Measurements from ENCODE around the gene RSU1.

Gene RSU1

DNA sequence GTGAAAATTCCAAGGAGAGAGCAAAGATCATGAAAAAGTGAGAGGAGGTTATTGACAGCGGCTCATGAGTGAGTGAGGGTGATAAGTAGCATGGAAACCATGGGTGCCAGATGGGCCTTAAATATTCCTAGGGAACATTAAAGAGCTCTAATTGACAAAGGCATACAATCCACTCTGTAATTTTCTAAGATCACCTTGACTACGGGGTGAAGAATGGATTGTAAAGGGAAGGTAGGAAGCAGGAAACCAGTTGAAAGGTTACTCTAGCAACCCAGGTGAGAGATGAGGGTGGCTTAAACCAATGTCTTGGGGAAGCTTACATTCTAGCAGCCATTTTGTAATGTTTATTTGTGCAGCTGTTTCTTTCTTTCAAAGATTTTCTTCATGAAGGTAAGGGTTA lies 75.7 kb downstream of the RSU1 start:
- DNase-seq (ENCODE audit: low read depth): no peak

DNA sequence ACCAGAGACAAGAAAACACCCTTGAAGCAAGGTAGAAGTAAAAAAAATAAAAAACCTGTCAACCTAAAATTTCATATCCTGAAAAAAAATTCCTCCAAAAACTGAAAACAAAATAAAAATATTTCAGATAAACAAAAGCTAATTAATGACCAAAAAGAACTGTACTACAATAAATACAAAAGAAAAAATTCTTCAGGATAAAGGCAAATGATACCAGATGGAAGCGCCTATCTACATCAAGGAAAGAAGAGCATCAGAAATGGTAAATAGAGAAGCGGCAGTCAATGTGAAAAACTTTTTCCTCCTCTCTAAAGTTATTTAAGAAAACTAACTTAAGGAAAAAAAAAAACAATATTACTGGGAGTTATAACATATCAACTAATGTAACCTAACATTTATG lies 79.8 kb downstream of the RSU1 start:
- no peak for DNase-seq (ENCODE audit: low read depth)

DNA sequence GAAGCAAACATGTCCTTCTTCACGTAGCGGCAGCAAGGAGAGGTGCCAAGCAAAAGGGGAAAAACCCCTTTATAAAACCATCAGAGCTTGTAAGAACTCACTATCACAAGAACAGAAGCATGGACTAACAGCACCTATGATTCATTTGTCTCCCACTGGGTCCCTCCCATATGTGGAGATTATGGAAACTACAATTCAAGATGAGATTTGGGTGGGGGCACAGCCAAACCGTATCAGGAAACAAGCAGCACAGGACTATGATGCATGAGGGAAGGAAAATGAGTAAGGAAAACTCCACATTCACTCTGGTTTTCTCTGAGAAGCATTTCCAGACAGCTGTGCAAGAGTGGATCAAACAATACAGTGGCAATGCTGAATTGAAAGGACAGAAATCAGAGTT lies 81.6 kb downstream of the RSU1 start:
- DNase-seq (ENCODE audit: low read depth): peak; percentile 82

DNA sequence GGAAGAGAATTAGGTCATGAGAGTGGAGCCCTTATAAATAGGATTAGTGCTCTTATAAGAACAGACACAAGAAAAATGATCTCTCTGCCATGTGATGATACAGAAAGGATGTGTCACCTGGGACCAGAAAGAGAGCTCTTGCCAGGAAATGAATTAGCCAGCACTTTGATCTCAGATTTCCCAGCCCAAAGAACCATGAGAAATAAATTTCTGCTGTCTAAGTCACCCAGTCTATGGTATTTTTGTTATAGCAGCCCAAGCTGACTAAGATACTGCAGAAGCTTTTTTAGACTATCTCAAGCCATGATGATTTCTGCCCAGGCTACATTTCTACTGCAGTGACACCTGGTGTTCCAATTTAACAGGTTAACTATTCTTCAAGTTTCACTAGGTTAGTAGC lies 84.8 kb downstream of the RSU1 start:
- DNase-seq (ENCODE audit: low read depth): no peak

DNA sequence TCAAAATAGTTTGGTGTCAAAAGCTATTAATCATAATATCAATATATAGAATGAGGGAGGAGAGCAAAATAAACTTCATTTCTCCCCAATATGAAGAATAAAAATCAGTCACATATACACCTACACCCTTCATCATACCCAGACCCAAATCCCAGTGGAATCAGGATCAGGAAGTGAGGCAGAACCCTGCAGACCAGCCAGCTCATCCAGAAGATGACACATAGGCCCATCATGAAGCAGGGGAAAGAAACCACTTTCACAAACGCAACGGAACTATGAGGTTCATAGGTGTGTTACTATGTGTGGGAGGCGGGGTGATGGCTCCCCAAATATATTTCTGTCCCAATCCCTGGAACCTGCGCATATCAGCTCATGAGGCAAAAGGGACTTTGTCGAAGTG lies 89.0 kb downstream of the RSU1 start:
- DNase-seq (ENCODE audit: low read depth): no peak

DNA sequence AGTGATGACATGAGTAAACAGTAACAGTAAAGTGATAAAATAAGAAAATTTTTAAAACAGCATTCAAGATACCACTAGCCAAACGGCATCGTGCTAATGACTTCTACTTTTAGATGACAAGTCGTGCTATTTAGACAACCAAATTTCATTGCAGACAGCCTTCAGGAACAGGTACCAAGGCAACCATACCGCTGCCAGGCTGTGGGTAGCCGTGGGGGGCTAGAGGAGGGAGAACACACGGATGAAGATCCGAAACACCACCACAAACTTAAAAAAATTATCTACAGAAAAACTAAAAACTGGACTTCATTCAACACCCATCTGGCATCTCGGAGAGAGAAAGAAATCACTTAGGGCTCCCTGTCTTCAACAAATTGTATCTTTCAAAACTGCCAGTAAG lies 89.6 kb downstream of the RSU1 start:
- DNase-seq (ENCODE audit: low read depth): no peak

DNA sequence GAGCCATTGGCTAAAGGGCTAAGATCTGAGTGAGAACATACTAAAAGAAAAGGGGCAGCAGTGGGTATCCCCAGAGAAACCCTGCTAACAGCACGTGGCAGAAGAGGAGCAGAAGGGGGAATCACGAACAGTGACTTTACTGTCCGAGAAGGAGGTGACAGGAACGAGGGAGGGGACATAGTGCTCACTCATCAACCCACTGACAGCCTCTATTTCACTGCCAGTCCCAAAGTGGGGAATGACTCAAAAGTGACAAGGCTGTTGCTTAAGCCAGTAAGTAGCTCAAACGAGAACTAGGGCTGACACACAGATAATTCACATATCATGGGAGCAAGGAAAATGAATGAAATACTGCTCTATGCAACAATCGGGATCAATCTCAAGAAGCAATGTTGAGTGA lies 92.7 kb downstream of the RSU1 start:
- no peak for DNase-seq (ENCODE audit: low read depth)

DNA sequence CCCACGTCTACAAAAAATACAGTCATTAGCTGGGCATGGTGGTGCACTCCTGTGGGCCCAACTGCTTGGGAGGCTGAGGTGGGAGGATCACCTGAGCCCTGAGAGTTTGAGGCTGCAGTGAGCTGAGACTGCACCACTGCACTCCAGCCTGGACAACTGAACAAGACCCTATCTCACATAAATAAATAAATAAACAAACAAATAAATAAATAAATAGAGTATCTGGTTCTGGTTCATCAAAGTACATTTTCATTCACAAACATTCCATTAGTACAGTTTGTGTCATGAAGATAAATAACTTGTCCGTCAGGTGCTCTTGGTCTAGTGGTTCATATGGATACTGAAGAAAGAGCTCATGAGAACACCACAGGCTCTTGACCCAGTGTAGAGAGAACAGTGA lies 96.4 kb downstream of the RSU1 start:
- DNase-seq (ENCODE audit: low read depth): no peak

DNA sequence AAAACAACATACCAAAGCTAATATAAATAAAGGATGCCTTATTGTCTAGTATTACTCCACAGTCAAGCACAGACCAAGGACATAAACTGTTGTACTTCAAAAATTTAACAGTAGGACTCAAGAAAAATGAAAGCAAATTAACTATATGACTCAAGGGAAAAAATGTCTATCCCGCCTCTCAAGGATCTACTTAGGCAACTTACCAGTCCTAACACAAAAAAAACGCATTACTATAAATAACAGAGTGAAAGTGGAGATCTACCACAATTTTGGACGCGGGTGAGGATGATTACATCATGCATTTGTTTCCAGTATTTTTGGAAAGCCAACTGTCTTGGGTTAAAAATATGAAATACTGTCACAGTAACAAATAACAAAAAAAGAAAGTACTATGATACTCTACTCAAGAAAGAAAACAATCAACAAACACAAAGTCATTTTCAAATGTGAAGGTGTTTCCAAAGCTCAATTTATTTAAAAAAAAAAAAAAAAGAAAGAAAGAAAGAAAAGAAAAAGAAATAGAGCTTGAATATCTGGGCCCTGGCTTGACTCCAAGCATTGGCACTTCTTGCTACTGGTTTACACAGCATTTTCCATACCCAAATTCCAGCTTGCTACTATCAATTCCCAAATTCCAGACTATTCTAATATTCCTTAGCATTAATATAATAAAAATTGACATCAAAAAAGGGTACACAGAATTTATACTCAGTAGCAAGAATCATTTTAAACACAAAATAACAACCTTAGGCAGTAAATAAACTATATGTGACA lies 99.4 kb downstream of the RSU1 start:
- peak; percentile 26 for DNase-seq (ENCODE audit: low read depth)

DNA sequence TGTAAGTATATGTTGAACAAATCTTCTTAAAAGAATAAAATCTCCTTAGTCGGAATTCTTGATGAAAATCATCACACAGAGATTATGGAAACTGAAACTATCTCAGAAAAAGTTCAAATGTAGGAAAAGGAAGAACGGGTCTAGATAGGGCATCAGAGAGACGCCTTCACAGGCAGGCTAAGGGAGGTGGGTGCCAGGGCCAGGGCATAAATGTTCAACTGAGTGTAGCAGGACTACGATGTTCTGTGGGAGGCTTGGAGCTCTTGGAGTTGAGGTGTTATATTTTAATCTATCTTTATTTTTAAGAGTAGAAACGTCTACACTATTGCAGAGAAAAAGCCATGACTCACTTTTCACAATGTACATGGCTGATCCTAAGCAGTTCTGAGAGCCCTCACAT lies 101.2 kb downstream of the RSU1 start:
- no peak for DNase-seq (ENCODE audit: low read depth)

DNA sequence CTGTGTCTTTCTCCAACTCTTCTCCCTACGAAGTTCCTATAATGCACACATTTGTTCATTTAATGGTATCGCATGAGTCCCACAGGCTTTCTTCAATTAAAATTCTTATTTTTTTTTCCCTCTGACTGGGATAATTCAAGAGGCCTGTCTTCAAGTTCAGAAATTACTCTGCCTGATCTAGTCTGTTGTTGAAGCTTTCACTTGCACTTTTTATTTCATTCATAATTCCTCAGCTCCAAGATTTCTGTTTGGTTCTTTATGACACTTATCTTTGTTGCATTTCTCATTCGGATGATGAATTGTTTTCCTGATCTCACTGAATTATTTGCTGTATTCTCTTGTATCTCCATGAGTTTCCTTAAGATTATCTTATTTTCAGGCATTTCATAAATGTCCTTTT lies 103.9 kb downstream of the RSU1 start:
- no peak for DNase-seq (ENCODE audit: low read depth)

DNA sequence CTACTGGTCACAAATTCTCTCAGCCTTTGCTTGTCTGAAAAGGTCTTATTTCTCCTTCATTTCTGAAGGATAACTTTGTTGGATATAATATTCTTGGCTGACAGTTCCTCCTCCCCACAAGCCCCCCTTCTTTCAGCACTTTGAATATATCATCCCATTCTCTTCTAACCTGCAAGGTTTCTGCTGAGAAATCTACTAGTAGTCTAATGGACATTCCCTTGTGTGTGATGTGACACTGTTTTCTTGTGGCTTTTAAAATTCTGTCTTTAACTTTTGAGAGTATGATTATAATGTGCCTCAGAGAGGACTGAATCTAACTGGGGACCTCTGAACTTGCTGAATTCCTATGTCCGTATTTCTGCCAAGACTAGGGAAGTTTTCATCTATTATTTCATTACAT lies 104.3 kb downstream of the RSU1 start:
- DNase-seq (ENCODE audit: low read depth): no peak

DNA sequence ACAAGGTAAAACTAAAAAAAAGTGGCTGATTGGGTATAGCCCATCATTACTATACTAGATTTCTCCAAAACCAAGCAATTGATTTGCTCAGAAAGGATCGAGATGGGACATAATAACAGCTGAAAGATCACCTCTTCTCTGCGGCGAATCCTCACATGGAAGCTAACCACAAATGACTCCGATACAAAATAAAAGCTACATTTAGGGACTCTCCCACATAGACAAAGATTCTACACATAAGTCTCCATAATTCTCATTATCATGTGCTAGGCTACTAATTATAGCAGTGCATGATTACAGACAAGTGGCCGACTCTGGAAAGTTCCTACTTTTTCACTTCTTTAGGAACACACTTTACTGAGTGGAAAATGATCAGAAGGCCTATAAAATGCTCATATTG lies 116.9 kb downstream of the RSU1 start:
- no peak for DNase-seq (ENCODE audit: low read depth)

DNA sequence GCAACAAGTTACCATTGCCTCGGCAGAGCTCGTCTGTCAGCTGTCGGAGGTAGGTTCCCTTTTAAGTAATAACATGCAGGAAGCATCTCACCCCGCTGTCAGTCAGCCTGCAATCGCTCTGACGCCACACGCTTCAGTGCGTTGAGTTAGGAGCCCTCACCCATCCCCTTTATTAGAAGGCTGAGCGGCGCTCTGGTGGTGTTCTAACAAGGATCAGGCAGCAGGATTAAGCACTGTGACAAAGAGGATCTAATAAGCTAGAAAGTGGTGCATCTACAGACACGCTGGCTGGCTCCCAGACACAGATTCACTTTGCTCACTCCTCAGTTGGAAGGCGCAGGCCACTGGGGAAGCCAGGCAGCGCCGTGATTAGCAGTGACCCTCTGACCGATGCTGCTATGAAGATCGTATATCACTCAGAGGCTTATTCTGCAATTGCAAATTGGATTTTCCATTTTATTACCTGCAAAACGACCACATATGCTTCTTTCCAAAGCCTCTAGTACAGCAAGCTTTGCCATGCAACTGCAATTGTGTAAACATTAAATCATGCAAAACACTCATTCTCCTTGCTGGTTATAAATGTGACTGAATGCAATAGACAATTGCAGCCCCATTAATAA lies 117.7 kb downstream of the RSU1 start:
- no peak for DNase-seq (ENCODE audit: low read depth)

DNA sequence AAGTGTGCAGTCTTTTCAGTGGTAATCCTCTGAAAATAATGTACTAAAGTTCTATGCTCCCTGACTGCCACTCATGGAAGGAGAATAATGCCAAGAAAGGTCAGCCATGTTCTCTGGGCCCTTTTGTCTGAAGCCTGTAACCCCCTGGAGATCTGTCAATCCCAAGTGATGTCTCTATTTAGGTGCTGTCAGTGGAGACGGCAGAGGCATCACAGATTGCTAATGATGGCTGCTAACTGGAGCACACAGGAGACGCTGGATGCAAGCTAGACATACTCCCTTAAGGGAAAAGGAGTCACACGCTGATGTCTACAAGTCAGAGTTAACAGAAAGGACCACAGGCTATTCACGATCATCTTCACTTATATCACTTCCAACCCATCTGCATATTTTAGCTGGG lies 118.8 kb downstream of the RSU1 start:
- DNase-seq (ENCODE audit: low read depth): no peak

DNA sequence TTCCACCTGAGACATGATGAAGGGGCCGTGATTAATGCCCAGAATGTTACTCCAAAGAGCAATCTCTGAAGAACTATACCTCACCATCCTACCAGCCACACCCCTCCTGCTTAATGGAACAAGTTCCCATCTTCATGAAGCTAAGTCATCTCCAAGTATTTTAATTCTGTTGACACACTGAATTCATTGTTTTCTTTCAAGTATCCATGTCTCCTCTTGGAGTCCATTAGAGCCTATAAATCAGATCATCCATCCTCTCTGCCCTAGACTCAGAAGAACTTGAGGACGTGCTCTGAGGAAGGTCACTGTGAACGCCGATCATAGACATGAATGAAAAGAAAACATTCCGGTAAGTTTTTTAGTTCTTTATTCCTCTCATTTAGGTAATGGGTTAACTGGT lies 126.8 kb downstream of the RSU1 start:
- no peak for DNase-seq (ENCODE audit: low read depth)

DNA sequence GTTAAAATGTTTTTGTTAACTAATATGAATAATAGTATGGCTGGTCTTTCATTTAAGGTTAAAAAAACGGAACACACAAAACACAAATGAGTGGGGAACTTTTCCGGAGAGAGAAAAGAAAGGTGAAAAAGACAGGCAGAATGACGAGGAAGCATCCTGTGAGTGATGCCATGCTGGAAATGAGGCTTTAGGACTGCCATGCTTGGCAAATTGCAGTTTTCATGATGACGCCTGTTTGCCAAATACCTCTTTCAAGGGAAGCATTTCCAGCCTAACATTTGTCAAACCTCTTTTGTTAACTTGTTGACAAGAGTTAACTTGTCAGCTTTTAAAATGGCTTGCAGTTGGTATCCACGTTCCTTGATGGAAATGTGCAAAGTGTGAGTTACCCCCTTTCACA lies 127.5 kb downstream of the RSU1 start:
- DNase-seq (ENCODE audit: low read depth): no peak

DNA sequence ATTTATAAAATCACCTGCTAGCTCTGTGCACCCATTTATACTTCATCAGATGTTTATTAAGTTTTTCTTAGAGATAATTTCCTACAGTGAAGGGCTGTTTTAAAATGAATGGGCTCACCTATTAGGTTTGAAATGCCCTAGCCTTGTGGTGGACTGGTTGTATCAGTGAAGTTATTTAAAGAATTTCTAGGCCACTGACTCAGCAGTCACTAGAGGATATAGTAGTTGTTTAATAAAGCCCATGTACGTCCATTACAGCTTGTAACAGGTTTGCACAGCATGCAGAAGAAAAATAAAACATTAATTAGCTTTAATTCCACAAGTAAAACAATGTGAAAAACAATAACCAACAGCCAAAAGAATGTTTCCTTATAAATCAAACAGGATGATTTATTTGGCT lies 128.0 kb downstream of the RSU1 start:
- peak; percentile 35 for DNase-seq (ENCODE audit: low read depth)

DNA sequence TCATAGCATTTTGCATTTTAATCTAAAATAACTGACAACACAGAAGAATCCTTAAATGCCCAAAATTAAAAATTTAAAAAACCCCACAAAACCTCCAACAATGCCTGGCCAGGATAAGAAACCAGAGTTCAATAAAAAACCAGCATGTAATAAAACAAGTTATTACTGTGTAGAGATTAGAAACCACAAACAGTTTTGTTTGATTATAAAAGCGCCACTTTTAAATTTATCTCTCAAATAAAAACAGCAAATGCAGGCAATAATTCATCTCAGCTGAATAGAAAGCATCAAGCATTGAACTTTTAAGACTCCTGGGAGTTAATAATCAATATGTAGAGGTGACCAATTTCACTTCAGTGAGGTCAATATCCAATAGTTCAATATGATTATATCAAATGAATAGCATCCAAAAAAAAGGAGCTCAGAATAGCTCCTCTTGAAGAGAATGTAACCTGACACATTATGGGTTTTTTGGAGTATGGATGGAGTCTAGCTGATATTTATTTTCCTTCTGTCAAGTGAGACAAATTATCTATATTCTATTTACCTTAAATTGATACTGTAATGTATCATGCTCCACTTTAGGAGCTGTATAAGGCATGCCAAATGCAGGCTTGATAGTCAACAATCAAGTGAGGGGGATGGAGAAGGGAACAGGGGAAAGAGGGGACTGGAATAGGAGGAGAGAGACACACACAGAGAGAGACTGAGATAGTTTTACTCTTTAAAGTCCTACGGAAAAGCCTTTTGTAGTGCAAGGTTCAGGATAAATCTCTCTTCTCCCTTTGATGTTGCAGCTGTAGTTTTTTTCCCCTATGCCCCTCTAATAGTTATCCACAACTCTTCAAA lies 130.9 kb downstream of the RSU1 start:
- DNase-seq (ENCODE audit: low read depth): no peak

DNA sequence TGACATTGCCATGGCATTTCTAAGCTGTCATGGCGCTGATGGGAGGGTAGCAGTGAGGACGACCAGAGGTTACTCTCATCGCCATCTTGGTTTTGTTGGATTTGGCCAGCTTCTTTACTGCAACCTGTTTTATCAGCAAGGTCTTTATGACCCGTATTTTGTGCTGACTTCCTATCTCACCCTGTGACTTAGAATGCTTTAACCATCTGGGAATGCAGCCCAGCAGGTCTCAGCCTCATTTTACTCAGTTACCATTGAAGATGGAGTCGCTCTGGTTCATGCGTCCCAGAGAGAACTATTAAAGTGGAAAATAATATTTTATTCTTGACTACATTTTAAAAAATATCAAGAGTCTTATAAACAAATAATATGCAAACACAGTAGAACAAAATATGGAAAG lies 131.7 kb downstream of the RSU1 start:
- no peak for DNase-seq (ENCODE audit: low read depth)

DNA sequence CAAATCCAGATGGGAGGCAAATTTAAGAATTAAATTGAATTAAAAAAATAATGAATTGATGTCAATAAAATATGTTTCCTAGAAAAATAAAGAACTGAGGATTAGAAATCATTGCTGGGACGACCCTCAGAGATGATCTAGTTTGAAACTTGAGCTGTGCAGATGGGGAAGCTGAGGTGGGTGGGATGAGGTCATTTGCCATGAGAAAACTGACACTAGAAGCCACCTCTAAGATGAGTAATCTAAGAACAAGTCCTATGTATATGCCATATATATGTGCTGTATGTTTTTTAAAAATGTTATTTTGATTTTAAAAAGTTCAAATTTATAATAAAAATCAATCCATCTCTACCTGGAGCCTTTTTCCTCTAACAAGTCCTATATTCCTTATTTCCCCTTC lies 135.7 kb downstream of the RSU1 start:
- no peak for DNase-seq (ENCODE audit: low read depth)

DNA sequence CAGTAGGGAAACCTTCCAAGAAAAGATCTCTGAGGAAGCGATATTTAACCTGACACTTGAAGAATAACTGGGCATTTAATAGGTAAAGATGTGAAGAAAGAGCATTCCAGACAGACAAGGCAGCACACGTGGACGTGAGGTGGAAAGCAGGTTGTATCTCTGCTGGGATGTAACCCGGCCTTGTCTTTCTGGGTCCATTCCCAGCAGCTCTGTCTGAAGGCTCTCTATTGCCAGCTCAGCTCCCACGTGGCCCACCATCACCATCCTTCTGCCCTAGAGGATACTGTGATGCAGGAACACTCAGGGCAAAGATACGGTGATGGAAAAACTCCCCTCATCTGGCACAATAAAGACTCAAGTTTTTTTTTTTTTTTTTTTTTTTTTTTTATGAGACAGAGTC lies 137.7 kb downstream of the RSU1 start:
- DNase-seq (ENCODE audit: low read depth): no peak

DNA sequence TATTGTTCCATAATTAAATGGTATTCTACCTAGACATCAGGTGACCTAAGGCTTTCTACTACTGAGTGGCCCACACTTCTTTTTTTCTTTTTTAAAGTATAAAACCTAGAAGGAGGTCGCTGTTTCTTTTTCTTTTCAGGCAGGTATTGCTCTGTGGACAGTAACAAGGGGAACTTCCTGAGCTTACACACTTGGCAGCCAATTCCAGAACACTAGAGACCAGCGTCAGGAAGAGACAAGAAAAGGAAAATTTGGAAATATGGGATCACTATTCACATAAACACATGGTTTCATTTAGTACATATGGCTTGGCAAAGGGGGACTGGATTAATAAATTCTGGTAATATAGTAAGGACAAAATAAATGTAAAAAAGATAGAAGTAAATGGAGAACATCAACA lies 141.9 kb downstream of the RSU1 start:
- no peak for DNase-seq (ENCODE audit: low read depth)
